ENCODE results near the gene RFX4. TPM values are rescaled to one million over a fixed set of nuclear protein-coding genes. Genes with fewer than 3 reads are reported as not detected.

The RFX4 gene
- total and polyA plus RNA-seq, 2 of the 13 experiments (the other 11 are each of a cell fraction or from before 2014, with no cell fraction given): not detected

DNA sequence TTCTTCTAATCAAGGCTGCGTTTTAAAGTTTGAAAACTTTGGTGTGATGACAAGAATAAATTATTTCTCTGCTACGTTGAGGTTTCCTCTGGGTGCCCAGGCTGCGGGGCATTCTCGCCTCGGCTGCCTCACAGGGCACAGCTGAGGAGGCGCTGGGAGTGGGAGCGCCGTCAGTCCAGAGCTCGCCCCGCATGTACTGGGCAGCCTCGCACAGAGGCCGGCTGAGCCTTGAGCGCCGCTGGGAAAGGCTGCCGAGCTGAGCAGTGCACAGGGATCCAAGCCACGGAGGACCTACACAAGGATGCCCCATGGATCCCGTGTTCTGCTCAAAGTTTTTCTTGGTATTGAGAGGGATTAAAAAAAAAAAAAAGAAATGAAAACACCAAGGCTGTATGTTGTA is 11.6 kb downstream of the RFX4 start:
- BruUV-seq (replicated peaks): no TSS peak
- no peaks in the 10 kb centered on the region for H4K20me1 ChIP-seq (ENCODE audit: insufficient read depth, low read length)
- H3K4me2 ChIP-seq (ENCODE audit: low read depth, low read length): no peak overlapping the region; the same call in 1 of the 2 replicates
- 13% methylated on average over 8 of the region's 17 CpGs for WGBS (ENCODE audit: low lambda C conversion rate)
- H3K9ac ChIP-seq (ENCODE audit: insufficient read depth, low read depth, low read length): no peak overlapping the region
- intact Hi-C loops (cut with micrococcal nuclease; ENCODE audit: unreplicated experiment): no loop called here
- FAIRE-seq: no peak
- no peak overlapping the region for H2AFZ ChIP-seq (ENCODE audit: low read length)
- no peaks in the 10 kb centered on the region for H3K4me1 ChIP-seq (ENCODE audit: insufficient read depth, low read length)
- no peak overlapping the region for H3K27ac ChIP-seq (ENCODE audit: extremely low read length, insufficient read depth, low read length)
- no peaks in the 10 kb centered on the region for H3K36me3 ChIP-seq (replicated peaks in 1 of 2; ENCODE audit: control insufficient read depth in 1 of 2, insufficient read depth in 2 of 2, low read length in 2 of 2)
- POLR2A ChIA-PET: no interaction called here
- peaks cover 0 to 31% of the 10 kb centered on the region in 2 experiments; a peak in 3 of 5 replicates for H3K27me3 ChIP-seq (ENCODE audit: control insufficient read depth in 1 of 2, insufficient read depth in 2 of 2, low read length in 2 of 2)
- H3K4me3 ChIP-seq (replicated peaks in 1 of 3; ENCODE audit: insufficient read depth in 1 of 3, low read depth in 2 of 3, low read length in 3 of 3): no peak overlapping the region
- TF ChIP-seq HNRNPLL (IDR thresholded peaks at IDR 0.05; ENCODE audit: low read depth, low read length, poor library complexity, severe bottlenecking): no peak
- TF ChIP-seq ZNF780A (CRISPR knock-in tag; IDR thresholded peaks at IDR 0.05): no peak
- TF ChIP-seq DMAP1 (CRISPR knock-in tag; IDR thresholded peaks at IDR 0.05): no peak
- TF ChIP-seq ZNF264 (CRISPR knock-in tag; IDR thresholded peaks at IDR 0.05): no peak
- CTCF ChIA-PET (ENCODE audit: low intra/inter-chr PET ratio, low total read pairs): no interaction called here
- ATAC-seq: peak; percentile 76
- no peak for DNase-seq (ENCODE audit: low spot score)
- no peaks in the 10 kb centered on the region for H3K79me2 ChIP-seq (ENCODE audit: insufficient read depth, low read length)
- H3K9me3 ChIP-seq (ENCODE audit: low read length): no peaks in the 10 kb centered on the region
- in situ Hi-C loops (cut with HindIII; ENCODE audit: extremely low pct_ligation_motif_present, low pct_unique_long_range_greater_than_20kb): no loop called here

DNA sequence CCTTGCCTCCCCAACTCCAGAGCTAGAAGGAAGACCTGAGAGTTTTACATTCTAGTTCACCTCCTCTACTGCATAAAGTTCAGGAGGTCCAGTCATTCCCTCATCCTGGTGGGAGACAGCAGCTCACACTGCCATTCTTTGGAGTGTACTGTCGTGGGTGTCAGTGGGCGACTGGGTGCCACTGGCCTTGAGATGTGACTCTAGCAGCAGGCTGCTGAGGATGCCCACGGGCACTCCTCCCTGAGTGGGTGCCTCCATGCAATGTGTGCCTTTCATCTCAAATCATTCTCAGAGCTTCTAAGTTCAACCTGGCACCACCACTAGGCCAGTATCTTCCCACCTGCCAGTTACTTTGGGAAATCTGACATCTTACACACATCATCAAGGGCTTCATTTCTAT is 12.5 kb downstream of the RFX4 start:
- ChIA-PET CTCF (ENCODE audit: low intra/inter-chr PET ratio, low total read pairs) (no interaction called here), POLR2A (no interaction called here)
- in situ Hi-C loops (cut with HindIII; ENCODE audit: extremely low pct_ligation_motif_present, low pct_unique_long_range_greater_than_20kb) (no loop called here), intact Hi-C loops (cut with micrococcal nuclease; ENCODE audit: unreplicated experiment) (no loop called here)
- WGBS (ENCODE audit: low lambda C conversion rate): 17% methylated on average over 3 of the region's 3 CpGs
- Histone ChIP-seq H3K4me2 (ENCODE audit: low read depth, low read length) (no peak overlapping the region), H3K4me1 (ENCODE audit: insufficient read depth, low read length) (no peaks in the 10 kb centered on the region), H3K79me2 (ENCODE audit: insufficient read depth, low read length) (no peaks in the 10 kb centered on the region), H3K9ac (ENCODE audit: insufficient read depth, low read depth, low read length) (no peak overlapping the region), H3K36me3 (replicated peaks in 1 of 2; ENCODE audit: control insufficient read depth in 1 of 2, insufficient read depth in 2 of 2, low read length in 2 of 2) (no peaks in the 10 kb centered on the region), H3K9me3 (ENCODE audit: low read length) (no peaks in the 10 kb centered on the region), H3K4me3 (replicated peaks in 1 of 3; ENCODE audit: insufficient read depth in 1 of 3, low read depth in 2 of 3, low read length in 3 of 3) (no peak overlapping the region), H4K20me1 (ENCODE audit: insufficient read depth, low read length) (no peaks in the 10 kb centered on the region), H3K27me3 (ENCODE audit: control insufficient read depth in 1 of 2, insufficient read depth in 2 of 2, low read length in 2 of 2) (peaks cover 0 to 24% of the 10 kb centered on the region in 2 experiments; a peak in 2 of 5 replicates), H2AFZ (ENCODE audit: low read length) (no peak overlapping the region), H3K27ac (ENCODE audit: extremely low read length, insufficient read depth, low read length) (no peak overlapping the region)
- BruUV-seq (replicated peaks): no TSS peak
- ATAC-seq (no peak), FAIRE-seq (no peak), DNase-seq (ENCODE audit: low spot score) (no peak)
- TF ChIP-seq CBX2 (IDR thresholded peaks at IDR 0.05; ENCODE audit: low read depth, low read length) (no peak), CBX2 (CRISPR knock-in tag; IDR thresholded peaks at IDR 0.05; ENCODE audit: low read depth) (no peak), NCOA2 (CRISPR knock-in tag; IDR thresholded peaks at IDR 0.05) (no peak), ZNF501 (CRISPR knock-in tag; IDR thresholded peaks at IDR 0.05) (no peak), KAT8 (CRISPR knock-in tag; IDR thresholded peaks at IDR 0.05) (no peak), RBM22 (optimal IDR thresholded peaks at IDR 0.05; ENCODE audit: low read length) (no peak), ISL2 (CRISPR knock-in tag; IDR thresholded peaks at IDR 0.05) (no peak), NKX3-1 (CRISPR knock-in tag; IDR thresholded peaks at IDR 0.05) (no peak), SAP130 (CRISPR knock-in tag; IDR thresholded peaks at IDR 0.05; ENCODE audit: low read depth) (no peak), ZNF577 (CRISPR knock-in tag; IDR thresholded peaks at IDR 0.05; ENCODE audit: borderline replicate concordance, low read depth) (no peak), RAD51 (IDR thresholded peaks at IDR 0.05; ENCODE audit: borderline replicate concordance) (no peak), PHF8 (CRISPR knock-in tag; IDR thresholded peaks at IDR 0.05) (no peak)
- TF ChIP-seq, protein P1, sequence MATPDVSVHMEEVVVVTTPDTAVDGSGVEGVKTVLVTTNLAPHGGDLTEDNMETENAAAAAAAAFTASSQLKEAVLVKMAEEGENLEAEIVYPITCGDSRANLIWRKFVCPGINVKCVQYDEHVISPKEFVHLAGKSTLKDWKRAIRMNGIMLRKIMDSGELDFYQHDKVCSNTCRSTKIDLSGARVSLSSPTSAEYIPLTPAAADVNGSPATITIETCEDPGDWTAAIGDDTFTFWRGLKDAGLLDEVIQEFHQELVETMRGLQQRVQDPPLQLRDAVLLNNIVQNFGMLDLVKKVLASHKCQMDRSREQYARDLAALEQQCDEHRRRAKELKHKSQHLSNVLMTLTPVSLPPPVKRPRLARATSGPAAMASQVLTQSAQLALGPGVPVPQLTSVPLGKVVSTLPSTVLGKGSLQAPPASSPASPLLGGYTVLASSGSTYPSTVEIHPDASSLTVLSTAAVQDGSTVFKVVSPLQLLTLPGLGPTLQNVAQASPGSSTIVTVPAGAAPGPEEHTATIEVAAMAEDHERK (CRISPR knock-in tag; IDR thresholded peaks at IDR 0.05; ENCODE audit: low read depth): no peak
- TF ChIP-seq, protein P2, sequence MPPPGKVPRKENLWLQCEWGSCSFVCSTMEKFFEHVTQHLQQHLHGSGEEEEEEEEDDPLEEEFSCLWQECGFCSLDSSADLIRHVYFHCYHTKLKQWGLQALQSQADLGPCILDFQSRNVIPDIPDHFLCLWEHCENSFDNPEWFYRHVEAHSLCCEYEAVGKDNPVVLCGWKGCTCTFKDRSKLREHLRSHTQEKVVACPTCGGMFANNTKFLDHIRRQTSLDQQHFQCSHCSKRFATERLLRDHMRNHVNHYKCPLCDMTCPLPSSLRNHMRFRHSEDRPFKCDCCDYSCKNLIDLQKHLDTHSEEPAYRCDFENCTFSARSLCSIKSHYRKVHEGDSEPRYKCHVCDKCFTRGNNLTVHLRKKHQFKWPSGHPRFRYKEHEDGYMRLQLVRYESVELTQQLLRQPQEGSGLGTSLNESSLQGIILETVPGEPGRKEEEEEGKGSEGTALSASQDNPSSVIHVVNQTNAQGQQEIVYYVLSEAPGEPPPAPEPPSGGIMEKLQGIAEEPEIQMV (CRISPR knock-in tag; IDR thresholded peaks at IDR 0.05; ENCODE audit: low read depth): no peak
- TF ChIP-seq, protein P3, sequence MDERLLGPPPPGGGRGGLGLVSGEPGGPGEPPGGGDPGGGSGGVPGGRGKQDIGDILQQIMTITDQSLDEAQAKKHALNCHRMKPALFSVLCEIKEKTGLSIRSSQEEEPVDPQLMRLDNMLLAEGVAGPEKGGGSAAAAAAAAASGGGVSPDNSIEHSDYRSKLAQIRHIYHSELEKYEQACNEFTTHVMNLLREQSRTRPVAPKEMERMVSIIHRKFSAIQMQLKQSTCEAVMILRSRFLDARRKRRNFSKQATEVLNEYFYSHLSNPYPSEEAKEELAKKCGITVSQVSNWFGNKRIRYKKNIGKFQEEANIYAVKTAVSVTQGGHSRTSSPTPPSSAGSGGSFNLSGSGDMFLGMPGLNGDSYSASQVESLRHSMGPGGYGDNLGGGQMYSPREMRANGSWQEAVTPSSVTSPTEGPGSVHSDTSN (CRISPR knock-in tag; IDR thresholded peaks at IDR 0.05): no peak
